GM23338 (cell line): ENCODE data around the gene ZFP62. TPM values are rescaled to one million over a fixed set of nuclear protein-coding genes. Genes with fewer than 3 reads are reported as not detected.

Experiments used
- ATAC-seq: fragments of 200-7000 bp; cut with Tn5 transposase; 3 replicates; pipeline ENCODE4 v1.9.1; 2020
- DNase-seq: peaks from one replicate; pipeline ENCODE4 v3.0.0-alpha.2; 2015; ENCODE audit warnings: low spot score
- H2AFZ ChIP-seq: fragments of 200-600 bp; sonication (generic); 2 replicates; pipeline ENCODE4 v1.8.0; 2016; ENCODE audit warnings: antibody characterized with exemption, mild to moderate bottlenecking, moderate library complexity
- H3F3A ChIP-seq: fragments of 200-600 bp; sonication (generic); replicated peaks from 2 replicates; pipeline ENCODE4 v1.8.0; 2017; ENCODE audit warnings: antibody characterized with exemption, mixed run types, low read depth
- H3K27ac ChIP-seq: fragments of 200-600 bp; sonication (generic); 2 replicates; pipeline ENCODE4 v1.6.1; 2016; ENCODE audit warnings: low read depth
- H3K27me3 ChIP-seq: fragments of 200-600 bp; sonication (generic); 2 replicates; pipeline ENCODE4 v1.8.0; 2016; ENCODE audit warnings: mild to moderate bottlenecking, mixed run types, moderate library complexity; ENCODE audit not compliant: insufficient read depth
- H3K36me3 ChIP-seq: fragments of 200-600 bp; sonication (generic); 2 replicates; pipeline ENCODE4 v1.8.0; 2016; ENCODE audit warnings: mild to moderate bottlenecking; ENCODE audit not compliant: insufficient read depth
- H3K4me1 ChIP-seq: fragments of 200-600 bp; sonication (generic); 2 replicates; pipeline ENCODE4 v1.8.0; 2016; ENCODE audit warnings: mild to moderate bottlenecking, moderate library complexity; ENCODE audit not compliant: insufficient read depth
- H3K4me2 ChIP-seq: fragments of 200-600 bp; sonication (generic); 2 replicates; pipeline ENCODE4 v1.7.1; 2017; ENCODE audit warnings: mixed run types
- H3K4me3 ChIP-seq: fragments of 200-600 bp; sonication (generic); 2 replicates; pipeline ENCODE4 v1.6.1; 2016; ENCODE audit warnings: mixed run types
- H3K79me2 ChIP-seq: fragments of 200-600 bp; sonication (generic); replicated peaks from 2 replicates; pipeline ENCODE4 v1.8.0; 2017; ENCODE audit warnings: mild to moderate bottlenecking; ENCODE audit not compliant: insufficient read depth
- H3K9me2 ChIP-seq: fragments of 200-600 bp; sonication (generic); 2 replicates; pipeline ENCODE4 v1.8.0; 2017; ENCODE audit not compliant: insufficient read depth
- H4K20me1 ChIP-seq: fragments of 200-600 bp; sonication (generic); replicated peaks from 2 replicates; pipeline ENCODE4 v1.8.0; 2017; ENCODE audit warnings: mild to moderate bottlenecking; ENCODE audit not compliant: insufficient read depth
- H3K27ac Mint-ChIP-seq: 2 replicates; pipeline ENCODE4 v1.8.0; 2020; ENCODE audit warnings: inconsistent platforms, mild to moderate bottlenecking, moderate library complexity, mixed read lengths
- H3K27me3 Mint-ChIP-seq: 3 replicates; pipeline ENCODE4 v1.8.0; 2022; ENCODE audit warnings: low read depth, mild to moderate bottlenecking, moderate library complexity, mixed read lengths, inconsistent platforms; ENCODE audit not compliant: insufficient read depth, poor library complexity
- H3K36me3 Mint-ChIP-seq: 3 replicates; pipeline ENCODE4 v1.8.0; 2021; ENCODE audit warnings: low read depth, mild to moderate bottlenecking, inconsistent platforms, moderate library complexity, mixed read lengths
- H3K4me1 Mint-ChIP-seq: 3 replicates; pipeline ENCODE4 v1.8.0; 2020; ENCODE audit warnings: mild to moderate bottlenecking, inconsistent platforms, mixed read lengths
- H3K4me3 Mint-ChIP-seq: 3 replicates; pipeline ENCODE4 v1.8.0; 2021; ENCODE audit warnings: moderate library complexity, mild to moderate bottlenecking, inconsistent platforms, mixed read lengths
- H3K9me3 Mint-ChIP-seq: 3 replicates; pipeline ENCODE4 v1.8.0; 2020; ENCODE audit warnings: moderate library complexity, mild to moderate bottlenecking, inconsistent platforms, mixed read lengths
- CREB1 ChIP-seq: fragments of 250-450 bp; sonication (Bioruptor Pico); IDR thresholded peaks from 2 replicates; pipeline ENCODE4 v1.5.0; 2020; ENCODE audit warnings: low read depth, mild to moderate bottlenecking, moderate library complexity
- EZH2 ChIP-seq: fragments of 200-600 bp; sonication (generic); IDR thresholded peaks from one replicate; pipeline ENCODE4 v1.8.0; 2017; ENCODE audit warnings: antibody characterized with exemption, mild to moderate bottlenecking, low read depth; ENCODE audit not compliant: unreplicated experiment
- EZH2phosphoT487 ChIP-seq: fragments of 200-600 bp; sonication (generic); IDR thresholded peaks from one replicate; pipeline ENCODE4 v1.8.1; 2018; ENCODE audit warnings: antibody characterized with exemption; ENCODE audit not compliant: unreplicated experiment
- JUNB ChIP-seq: IDR thresholded peaks from one replicate; pipeline ENCODE4 v1.6.1; 2016; ENCODE audit warnings: antibody characterized with exemption; ENCODE audit not compliant: unreplicated experiment
- POLR2AphosphoS5 ChIP-seq: IDR thresholded peaks from 2 replicates; pipeline ENCODE4 v1.6.1; 2016; ENCODE audit warnings: antibody characterized with exemption, low read depth
- ZNF114 ChIP-seq: fragments of 250-450 bp; sonication (Bioruptor Pico); IDR thresholded peaks from 2 replicates; pipeline ENCODE4 v1.5.0; 2020; ENCODE audit warnings: mild to moderate bottlenecking, moderate library complexity
- ZNF331 ChIP-seq: fragments of 250-450 bp; sonication (Bioruptor Pico); IDR thresholded peaks from 2 replicates; pipeline ENCODE4 v1.5.0; 2020; ENCODE audit warnings: low read depth, mild to moderate bottlenecking, moderate library complexity
- polyA plus RNA-seq: library from polyadenylated mRNA; unstranded; fragments of >200 nt; fragmentation: Nextera tagmentation; extraction: Ambion mirVana; gene quantifications from 2 replicates; pipeline ENCODE4 v1.2.1, GENCODE V29; 2016
- total RNA-seq: library from RNA; depleted of rRNA; stranded (reverse); fragments of >200 nt; shearing (Covaris generic); gene quantifications from 2 replicates; pipeline ENCODE4 v1.2.3, GENCODE V29; 2014
- TF ChIP-seq, protein P1 (sequence below): fragments of 250-450 bp; sonication (Bioruptor Pico); IDR thresholded peaks from 2 replicates; pipeline ENCODE4 v1.5.0; 2020; ENCODE audit warnings: mild to moderate bottlenecking, moderate library complexity
- TF ChIP-seq, protein P2 (sequence below), 2 experiments: fragments of 200-600 bp in 1 of 2; sonication (generic) in 1 of 2; conservative IDR thresholded peaks; 2 replicates each; pipeline versions ENCODE4 v1.5.1 to v1.6.1; 2016 to 2017; ENCODE audit warnings: antibody characterized with exemption in 2 of 2, low read depth in 2 of 2, mild to moderate bottlenecking in 2 of 2, moderate library complexity in 1 of 2
- TF ChIP-seq, protein P3 (sequence below): IDR thresholded peaks from one replicate; pipeline ENCODE4 v1.6.1; 2018; ENCODE audit warnings: antibody characterized with exemption; ENCODE audit not compliant: unreplicated experiment

Gene ZFP62
- total and polyA plus RNA-seq, 2 experiments from 2014 or later: 32.9 to 33.2 TPM

DNA sequence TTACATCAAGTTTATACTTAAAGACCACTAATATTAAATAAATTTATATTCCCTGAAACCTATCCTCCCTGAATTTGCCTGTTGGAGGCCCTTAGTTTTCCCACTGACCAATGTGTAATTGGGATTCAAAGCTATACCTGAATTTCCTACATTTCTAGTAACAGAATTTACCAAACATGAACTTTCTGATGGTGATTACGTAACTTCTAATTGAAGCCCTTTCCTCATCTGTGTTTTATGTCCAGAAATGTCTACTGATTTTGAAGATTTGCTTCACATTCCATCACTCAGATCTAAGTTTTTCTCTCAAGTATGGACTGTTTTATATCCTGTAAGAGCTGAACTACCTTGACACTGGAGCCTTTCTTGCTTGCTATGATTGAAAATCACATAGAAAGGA is 12.8 kb downstream of the ZFP62 start (continued):
- TF ChIP-seq, protein P1, sequence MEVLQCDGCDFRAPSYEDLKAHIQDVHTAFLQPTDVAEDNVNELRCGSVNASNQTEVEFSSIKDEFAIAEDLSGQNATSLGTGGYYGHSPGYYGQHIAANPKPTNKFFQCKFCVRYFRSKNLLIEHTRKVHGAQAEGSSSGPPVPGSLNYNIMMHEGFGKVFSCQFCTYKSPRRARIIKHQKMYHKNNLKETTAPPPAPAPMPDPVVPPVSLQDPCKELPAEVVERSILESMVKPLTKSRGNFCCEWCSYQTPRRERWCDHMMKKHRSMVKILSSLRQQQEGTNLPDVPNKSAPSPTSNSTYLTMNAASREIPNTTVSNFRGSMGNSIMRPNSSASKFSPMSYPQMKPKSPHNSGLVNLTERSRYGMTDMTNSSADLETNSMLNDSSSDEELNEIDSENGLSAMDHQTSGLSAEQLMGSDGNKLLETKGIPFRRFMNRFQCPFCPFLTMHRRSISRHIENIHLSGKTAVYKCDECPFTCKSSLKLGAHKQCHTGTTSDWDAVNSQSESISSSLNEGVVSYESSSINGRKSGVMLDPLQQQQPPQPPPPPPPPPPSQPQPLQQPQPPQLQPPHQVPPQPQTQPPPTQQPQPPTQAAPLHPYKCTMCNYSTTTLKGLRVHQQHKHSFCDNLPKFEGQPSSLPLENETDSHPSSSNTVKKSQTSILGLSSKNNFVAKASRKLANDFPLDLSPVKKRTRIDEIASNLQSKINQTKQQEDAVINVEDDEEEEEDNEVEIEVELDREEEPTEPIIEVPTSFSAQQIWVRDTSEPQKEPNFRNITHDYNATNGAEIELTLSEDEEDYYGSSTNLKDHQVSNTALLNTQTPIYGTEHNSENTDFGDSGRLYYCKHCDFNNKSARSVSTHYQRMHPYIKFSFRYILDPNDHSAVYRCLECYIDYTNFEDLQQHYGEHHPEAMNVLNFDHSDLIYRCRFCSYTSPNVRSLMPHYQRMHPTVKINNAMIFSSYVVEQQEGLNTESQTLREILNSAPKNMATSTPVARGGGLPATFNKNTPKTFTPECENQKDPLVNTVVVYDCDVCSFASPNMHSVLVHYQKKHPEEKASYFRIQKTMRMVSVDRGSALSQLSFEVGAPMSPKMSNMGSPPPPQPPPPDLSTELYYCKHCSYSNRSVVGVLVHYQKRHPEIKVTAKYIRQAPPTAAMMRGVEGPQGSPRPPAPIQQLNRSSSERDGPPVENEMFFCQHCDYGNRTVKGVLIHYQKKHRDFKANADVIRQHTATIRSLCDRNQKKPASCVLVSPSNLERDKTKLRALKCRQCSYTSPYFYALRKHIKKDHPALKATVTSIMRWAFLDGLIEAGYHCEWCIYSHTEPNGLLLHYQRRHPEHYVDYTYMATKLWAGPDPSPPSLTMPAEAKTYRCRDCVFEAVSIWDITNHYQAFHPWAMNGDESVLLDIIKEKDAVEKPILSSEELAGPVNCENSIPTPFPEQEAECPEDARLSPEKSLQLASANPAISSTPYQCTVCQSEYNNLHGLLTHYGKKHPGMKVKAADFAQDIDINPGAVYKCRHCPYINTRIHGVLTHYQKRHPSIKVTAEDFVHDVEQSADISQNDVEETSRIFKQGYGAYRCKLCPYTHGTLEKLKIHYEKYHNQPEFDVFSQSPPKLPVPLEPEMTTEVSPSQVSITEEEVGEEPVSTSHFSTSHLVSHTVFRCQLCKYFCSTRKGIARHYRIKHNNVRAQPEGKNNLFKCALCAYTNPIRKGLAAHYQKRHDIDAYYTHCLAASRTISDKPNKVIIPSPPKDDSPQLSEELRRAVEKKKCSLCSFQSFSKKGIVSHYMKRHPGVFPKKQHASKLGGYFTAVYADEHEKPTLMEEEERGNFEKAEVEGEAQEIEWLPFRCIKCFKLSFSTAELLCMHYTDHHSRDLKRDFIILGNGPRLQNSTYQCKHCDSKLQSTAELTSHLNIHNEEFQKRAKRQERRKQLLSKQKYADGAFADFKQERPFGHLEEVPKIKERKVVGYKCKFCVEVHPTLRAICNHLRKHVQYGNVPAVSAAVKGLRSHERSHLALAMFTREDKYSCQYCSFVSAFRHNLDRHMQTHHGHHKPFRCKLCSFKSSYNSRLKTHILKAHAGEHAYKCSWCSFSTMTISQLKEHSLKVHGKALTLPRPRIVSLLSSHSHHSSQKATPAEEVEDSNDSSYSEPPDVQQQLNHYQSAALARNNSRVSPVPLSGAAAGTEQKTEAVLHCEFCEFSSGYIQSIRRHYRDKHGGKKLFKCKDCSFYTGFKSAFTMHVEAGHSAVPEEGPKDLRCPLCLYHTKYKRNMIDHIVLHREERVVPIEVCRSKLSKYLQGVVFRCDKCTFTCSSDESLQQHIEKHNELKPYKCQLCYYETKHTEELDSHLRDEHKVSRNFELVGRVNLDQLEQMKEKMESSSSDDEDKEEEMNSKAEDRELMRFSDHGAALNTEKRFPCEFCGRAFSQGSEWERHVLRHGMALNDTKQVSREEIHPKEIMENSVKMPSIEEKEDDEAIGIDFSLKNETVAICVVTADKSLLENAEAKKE: no peak
- TF ChIP-seq ZNF114 (no peak), EZH2 (no peak), POLR2AphosphoS5 (no peak), EZH2phosphoT487 (no peak), JUNB (no peak)
- TF ChIP-seq, protein P2, sequence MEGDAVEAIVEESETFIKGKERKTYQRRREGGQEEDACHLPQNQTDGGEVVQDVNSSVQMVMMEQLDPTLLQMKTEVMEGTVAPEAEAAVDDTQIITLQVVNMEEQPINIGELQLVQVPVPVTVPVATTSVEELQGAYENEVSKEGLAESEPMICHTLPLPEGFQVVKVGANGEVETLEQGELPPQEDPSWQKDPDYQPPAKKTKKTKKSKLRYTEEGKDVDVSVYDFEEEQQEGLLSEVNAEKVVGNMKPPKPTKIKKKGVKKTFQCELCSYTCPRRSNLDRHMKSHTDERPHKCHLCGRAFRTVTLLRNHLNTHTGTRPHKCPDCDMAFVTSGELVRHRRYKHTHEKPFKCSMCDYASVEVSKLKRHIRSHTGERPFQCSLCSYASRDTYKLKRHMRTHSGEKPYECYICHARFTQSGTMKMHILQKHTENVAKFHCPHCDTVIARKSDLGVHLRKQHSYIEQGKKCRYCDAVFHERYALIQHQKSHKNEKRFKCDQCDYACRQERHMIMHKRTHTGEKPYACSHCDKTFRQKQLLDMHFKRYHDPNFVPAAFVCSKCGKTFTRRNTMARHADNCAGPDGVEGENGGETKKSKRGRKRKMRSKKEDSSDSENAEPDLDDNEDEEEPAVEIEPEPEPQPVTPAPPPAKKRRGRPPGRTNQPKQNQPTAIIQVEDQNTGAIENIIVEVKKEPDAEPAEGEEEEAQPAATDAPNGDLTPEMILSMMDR (conservative IDR thresholded peaks at IDR 0.05; ENCODE audit: low read depth in 2 of 2): no peak

DNA sequence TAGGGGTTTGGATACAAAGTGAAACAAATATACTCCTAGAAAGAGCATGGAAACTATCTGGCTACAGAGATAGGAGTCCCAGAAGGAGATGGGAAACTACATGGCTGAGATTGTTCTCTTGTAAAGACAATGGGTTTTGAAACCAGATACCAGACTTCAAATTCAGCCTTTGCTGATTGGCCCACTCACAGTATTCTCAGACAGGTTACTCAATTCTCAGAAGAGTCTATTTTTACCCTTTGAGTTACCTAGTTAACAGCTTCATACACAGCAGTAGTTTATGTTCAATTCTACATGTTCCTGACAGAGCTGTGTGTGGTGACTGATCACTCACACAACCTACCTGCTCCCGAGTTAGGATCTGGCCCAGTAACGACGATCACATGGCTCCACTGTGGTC is 14.1 kb downstream of the ZFP62 start:
- Histone ChIP-seq H3K27me3 (peaks cover 4% of the 10 kb centered on the region; the same call in 1 of the 2 replicates), H3K36me3 (peaks cover 42% of the 10 kb centered on the region), H3K79me2 (peaks cover 4% of the 10 kb centered on the region), H3K4me2 (no peak overlapping the region), H3K4me1 (no peaks in the 10 kb centered on the region; the same call in 1 of the 2 replicates), H4K20me1 (no peaks in the 10 kb centered on the region; the same call in none of the 2 replicates), H3K27ac (no peak overlapping the region), H3F3A (no peaks in the 10 kb centered on the region; the same call in 1 of the 2 replicates), H3K4me3 (no peak overlapping the region), H2AFZ (no peak overlapping the region), H3K9me2 (peaks cover 5% of the 10 kb centered on the region; the same call in 1 of the 2 replicates)
- peaks cover 81% of the 10 kb centered on the region for H3K36me3 Mint-ChIP-seq
- TF ChIP-seq ZNF331 (CRISPR knock-in tag) (no peak), JUNB (no peak), EZH2 (no peak), CREB1 (CRISPR knock-in tag) (no peak)
- TF ChIP-seq, protein P3, sequence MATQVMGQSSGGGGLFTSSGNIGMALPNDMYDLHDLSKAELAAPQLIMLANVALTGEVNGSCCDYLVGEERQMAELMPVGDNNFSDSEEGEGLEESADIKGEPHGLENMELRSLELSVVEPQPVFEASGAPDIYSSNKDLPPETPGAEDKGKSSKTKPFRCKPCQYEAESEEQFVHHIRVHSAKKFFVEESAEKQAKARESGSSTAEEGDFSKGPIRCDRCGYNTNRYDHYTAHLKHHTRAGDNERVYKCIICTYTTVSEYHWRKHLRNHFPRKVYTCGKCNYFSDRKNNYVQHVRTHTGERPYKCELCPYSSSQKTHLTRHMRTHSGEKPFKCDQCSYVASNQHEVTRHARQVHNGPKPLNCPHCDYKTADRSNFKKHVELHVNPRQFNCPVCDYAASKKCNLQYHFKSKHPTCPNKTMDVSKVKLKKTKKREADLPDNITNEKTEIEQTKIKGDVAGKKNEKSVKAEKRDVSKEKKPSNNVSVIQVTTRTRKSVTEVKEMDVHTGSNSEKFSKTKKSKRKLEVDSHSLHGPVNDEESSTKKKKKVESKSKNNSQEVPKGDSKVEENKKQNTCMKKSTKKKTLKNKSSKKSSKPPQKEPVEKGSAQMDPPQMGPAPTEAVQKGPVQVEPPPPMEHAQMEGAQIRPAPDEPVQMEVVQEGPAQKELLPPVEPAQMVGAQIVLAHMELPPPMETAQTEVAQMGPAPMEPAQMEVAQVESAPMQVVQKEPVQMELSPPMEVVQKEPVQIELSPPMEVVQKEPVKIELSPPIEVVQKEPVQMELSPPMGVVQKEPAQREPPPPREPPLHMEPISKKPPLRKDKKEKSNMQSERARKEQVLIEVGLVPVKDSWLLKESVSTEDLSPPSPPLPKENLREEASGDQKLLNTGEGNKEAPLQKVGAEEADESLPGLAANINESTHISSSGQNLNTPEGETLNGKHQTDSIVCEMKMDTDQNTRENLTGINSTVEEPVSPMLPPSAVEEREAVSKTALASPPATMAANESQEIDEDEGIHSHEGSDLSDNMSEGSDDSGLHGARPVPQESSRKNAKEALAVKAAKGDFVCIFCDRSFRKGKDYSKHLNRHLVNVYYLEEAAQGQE: no peak
- H3K27me3 Mint-ChIP-seq: peaks cover 17% of the 10 kb centered on the region
- H3K27ac Mint-ChIP-seq: no peak overlapping the region
- DNase-seq (no peak), ATAC-seq (no peak)
- H3K4me1 Mint-ChIP-seq: no peaks in the 10 kb centered on the region; the same call in 1 of the 3 replicates
- H3K9me3 Mint-ChIP-seq: peaks cover 79% of the 10 kb centered on the region
- no peak overlapping the region; the same call in 2 of the 3 replicates for H3K4me3 Mint-ChIP-seq
